Astrocyte of the spinal cord (primary cell): ENCODE measurements around the gene DPYSL4.

Experiments used
- DNase-seq: peaks from one replicate; pipeline ENCODE4 v3.0.0; 2011; ENCODE audit warnings: low read depth, low spot score
- H3K4me3 ChIP-seq: 2 replicates; pipeline ENCODE4 v1.5.1; 2011; ENCODE audit warnings: low read depth, mild to moderate bottlenecking, low read length, moderate library complexity
- CTCF ChIP-seq: IDR thresholded peaks from 2 replicates; pipeline ENCODE4 v1.5.1; 2012; ENCODE audit warnings: low read depth, mild to moderate bottlenecking, low read length, inconsistent platforms
- in situ Hi-C: cut with HindIII; loops from 2 replicates; pipeline ENCODE4 v1.10.0; 2017; ENCODE audit warnings: low sequenced_read_pairs

Gene DPYSL4

DNA sequence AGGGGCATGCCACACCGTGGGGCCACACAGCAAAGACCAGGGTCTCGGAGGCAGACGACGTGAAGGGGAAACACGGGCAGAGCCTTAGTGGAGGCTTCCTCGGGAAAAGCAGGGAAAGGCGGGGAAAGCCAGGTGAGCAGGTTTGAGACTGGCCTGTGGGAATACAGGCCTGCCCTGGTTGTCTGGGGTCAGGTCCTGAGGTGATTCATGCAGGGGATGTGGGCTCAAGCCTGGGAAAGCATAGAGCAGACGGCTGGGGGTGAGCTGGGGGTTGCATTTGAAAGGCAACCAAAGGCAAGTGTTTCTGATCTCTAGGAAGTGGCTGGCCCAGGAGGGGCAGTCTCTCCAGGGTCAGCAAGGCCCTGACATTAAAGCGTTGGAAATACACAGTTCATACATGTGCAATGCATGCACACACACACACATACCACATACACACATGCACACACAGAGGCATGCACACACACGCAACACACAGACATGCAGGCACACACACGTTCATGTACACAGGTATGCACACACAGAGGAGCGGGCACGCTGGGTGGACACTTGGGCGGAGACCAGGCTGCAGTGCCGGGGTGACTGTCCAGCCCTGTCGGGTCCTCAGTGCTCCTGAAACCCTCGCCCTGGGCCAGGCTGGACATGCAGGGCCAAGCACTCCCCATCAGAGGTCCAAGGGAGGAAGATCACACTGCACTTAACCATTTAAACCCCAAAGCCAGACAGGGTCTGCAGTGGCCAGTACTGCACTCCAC, 51.8 kb downstream of the DPYSL4 start:
- no peak for TF ChIP-seq CTCF
- in situ Hi-C loops = no loop called here
- no peak for DNase-seq
- H3K4me3 ChIP-seq = no peak overlapping the region

DNA sequence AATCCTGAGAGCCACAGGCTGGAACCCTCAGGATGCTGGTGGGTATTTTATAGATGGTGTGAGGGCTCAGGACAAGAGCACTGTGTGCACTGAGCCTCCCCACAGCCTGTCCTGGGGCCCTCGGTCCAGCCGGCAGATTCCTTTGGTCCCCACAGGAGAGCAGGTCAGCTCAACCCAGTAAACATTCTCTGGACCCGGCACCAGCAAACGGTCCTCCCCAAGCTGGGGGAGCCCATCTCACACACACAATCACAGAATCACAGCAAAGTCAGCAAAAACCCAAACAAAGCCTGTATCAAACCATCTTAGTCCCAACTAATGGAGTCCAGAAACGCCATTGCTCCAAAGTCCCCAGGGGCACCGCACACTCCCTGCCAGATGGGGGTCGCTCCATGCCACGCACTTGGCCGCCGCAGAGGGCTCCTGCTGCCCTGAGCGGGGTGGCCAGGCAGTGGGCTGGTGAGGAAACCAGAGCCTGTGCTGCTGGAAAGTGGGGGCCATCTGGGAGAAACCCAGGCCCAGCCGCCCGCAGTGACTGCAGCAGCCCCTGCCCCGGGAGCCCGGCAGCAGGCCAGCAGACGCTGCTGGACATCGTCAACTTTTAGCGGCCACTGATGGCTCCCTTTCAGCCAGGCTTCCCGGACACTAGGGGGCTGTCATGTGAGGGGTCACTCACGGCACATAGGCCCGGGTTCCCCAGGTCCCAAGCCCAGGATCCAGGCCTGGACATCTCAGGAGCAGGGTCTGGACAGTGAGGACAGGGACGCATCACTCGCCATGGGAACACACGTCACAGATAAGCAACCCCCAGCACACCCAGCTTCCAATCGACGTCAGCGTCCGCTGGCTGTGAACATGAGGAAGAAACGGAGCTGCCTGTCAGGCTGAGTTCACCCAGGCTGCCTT, 52.6 kb downstream of the DPYSL4 start:
- DNase-seq = no peak
- TF ChIP-seq CTCF = no peak
- in situ Hi-C loops = no loop called here
- no peak overlapping the region for H3K4me3 ChIP-seq

GRCh38 chr10:132240156-132240555, 53.4 kb downstream of the DPYSL4 start:
- in situ Hi-C loops = no loop called here
- no peak for TF ChIP-seq CTCF
- DNase-seq = no peak
- no peak overlapping the region for H3K4me3 ChIP-seq

DNA sequence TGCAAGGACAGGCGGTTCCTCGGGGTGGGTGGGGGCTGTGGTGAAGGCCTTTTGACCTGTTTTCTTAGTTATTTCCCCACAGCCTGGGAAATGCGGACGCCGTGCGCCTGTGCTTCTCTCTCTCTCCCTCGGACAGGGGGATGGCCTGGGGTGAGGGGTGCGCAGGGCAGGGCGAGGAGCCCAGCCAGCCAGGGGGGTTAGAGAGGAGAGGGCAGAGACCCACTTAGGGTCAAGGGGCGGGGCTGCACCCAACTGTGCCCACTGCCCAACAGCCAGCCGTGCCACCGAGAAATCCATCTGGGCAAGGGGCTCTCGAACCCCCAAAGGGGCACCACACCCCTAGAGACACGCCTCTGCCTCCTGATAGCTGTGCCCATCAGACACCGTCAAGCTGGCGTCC, 53.8 kb downstream of the DPYSL4 start:
- DNase-seq = no peak
- TF ChIP-seq CTCF = no peak
- H3K4me3 ChIP-seq = no peak overlapping the region
- in situ Hi-C loops = no loop called here

DNA sequence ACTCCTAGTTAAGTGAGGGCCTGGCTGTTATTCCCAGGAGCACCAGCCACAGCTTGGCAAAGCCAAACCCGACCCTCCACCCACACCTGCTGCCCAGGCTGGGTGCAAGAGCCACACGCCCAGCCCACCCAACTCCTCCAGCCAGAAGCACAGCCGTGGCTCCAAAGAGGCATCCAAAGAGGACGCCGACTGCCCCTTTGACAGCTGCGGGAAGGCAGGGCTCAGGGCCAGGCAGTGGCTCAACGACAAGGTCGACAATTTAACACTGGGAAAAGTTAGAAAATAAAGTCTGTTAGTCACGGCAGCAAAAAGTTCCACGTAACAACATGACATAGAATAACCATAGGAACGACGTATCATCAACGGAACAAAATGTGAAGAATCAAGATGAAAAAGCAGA, 54.3 kb downstream of the DPYSL4 start:
- in situ Hi-C loops = no loop called here
- no peak for TF ChIP-seq CTCF
- H3K4me3 ChIP-seq = no peak overlapping the region
- no peak for DNase-seq

GRCh38 chr10:132241496-132241895, 54.7 kb downstream of the DPYSL4 start:
- no peak for TF ChIP-seq CTCF
- in situ Hi-C loops = no loop called here
- H3K4me3 ChIP-seq = no peak overlapping the region
- DNase-seq = no peak
